Measurements from ENCODE around the gene CIDEC.
"Not testable (repeated sequence)": the region's sequence is repeated elsewhere in the genome, so short reads cannot be mapped to it uniquely, and the experiment has no call there.

CIDEC gene

GRCh38 chr3:9900965-9901415, 20.9 kb upstream of the CIDEC start:
- not testable (repeated sequence) for DNase-seq

DNA sequence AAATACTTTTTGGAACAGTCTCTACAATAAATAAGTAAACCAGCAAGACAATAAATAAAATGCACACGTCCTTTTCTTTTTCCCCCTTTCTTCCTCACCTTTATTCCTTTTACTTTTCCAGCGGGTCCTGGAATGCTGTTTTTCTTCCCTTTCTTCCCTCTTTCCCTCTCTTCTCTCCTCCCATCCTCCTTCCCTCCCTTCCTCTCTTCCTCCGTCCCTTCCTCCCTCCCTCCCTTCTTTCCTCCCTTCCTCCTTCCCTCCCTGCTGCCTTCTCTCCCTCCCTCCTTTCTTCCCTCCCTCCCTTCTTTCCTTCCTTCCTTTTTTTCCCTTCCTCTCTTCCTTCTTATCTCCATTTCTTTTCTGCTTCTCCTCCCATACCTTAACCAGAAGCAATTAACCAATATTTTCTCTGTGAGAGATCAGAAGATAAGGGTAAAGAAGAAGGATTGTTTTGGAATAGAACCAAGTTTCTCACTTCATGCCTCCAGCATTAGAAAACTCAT, 19.3 kb upstream of the CIDEC start:
- no peak for DNase-seq

- DNase-seq, result no peak
Measured at GRCh38 chr3:9898467-9899241, 18.6 kb upstream of the CIDEC start.

DNA sequence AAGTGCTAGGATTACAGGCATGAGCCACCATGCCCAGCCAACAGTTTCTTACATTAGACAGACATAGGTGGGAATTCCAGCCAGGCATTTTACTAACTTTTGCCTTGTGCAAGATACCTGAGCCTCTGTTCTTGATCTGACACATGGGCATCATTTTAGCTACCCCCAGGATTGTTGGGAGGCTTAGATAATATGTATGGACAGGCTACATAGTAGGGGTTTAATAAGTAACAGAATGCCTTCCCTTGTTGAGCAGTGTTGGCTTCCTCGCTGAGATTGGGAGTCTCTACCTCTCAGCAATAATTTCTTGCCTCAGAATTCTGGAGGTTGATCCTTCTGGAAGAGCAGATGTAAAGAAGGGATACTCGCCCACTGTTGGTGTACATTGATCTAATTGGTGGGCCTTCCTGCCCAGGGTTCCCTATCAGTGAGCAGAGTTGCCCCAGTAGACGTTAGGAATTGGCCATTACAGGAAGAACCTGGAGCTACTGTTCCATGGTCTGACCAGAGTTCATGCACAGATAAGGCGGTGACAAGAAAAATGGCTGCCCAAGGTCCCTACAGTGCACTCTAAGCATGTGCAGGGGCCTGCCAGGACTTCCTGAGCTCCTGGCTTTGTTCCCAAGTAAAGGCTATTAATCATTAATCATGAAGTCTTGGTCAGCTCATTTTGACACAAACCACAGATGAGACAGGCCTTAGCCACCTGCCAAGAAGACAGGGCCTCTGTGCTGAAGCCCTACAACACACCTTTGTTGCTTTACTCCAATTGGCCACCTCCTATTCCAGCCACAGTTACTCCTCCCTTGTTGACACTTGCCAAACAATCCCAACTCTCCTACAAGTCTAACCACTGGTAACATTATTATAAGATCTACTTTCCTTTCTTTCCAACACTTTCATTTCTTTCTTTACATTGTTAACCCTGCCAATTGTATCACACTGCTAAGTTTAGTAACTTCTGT, 17.6 kb upstream of the CIDEC start:
- DNase-seq, result no peak

DNA sequence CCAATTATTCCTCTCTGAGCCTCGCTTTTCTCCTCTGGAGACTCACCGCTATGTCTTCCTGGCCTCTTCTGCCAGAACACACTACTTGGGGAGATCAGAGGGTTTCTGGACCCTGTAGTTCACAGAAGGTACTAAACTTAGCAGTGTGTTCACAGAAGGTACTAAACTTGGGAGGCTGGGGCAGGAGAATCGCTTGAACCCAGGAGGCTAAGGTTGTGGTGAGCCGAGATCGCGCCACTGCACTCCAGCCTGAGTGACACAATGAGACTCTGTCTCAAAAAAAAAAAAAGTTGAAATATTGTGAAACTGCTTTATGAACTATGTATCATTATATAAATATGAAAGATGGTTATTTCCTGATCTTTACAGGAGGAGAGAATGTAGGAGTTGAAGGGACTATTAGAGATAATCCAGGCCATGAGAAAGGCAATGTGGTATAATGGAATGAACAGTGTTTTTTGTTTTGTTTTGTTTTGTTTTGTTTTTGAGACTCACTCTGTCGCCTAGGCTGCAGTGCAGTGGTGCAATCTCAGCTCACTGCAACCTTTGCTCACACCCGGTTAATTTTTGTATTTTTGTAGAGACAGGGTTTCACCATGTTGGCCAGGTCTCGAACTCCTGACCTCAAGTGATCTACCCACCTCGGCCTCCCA, 16.8 kb upstream of the CIDEC start:
- DNase-seq, result not testable (repeated sequence)

- DNase-seq, result not testable (repeated sequence)
Measured at GRCh38 chr3:9895715-9896114, 15.7 kb upstream of the CIDEC start.

DNA sequence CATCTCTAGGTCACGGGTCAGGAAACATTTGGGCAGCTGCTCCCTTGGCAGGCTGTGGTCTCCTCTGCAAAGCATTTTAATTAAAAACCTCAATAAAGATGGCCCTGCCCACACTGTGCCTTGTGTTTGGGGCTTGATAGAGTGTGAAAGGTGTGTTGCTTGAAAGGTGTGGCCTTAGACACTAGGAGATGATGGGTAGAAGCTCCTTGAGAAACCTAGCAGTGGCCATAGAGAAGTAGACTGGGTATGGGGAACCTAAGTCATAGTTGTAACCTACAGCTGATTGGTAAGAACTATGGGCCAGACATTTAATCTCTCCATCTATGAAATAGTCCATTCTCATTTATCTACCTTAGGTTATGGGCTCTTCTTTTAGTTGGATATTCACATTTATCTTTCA, 13.7 kb upstream of the CIDEC start:
- no peak for DNase-seq

GRCh38 chr3:9891072-9891622, 11.1 kb upstream of the CIDEC start:
- no peak for DNase-seq

- no peak for DNase-seq
Measured at GRCh38 chr3:9890249-9891071, 10.4 kb upstream of the CIDEC start, which contains the start of gene JAGN1. TSS of gene JAGN1 (plus strand) at chr3:9890610. CDS start at chr3:9890723, 113 bp downstream.

DNA sequence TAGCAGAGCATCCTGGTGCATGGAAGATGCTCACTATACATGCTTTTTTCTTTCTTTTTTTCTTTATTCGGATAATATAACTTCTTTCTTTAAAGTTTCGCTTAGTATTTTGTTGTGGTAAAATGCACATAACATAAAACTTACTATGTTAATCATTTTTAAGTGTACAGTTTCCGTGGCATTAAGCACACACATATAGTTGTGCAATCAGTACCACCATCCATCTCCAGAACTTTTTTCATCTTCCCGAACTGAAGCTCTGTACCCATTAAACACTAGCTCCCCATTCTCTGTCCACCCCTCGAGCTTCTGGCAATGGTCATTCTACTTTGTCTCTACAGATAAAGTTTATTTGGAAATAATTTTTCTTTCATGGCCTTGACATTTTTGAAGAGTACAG, 9.4 kb upstream of the CIDEC start:
- DNase-seq, result no peak

DNA sequence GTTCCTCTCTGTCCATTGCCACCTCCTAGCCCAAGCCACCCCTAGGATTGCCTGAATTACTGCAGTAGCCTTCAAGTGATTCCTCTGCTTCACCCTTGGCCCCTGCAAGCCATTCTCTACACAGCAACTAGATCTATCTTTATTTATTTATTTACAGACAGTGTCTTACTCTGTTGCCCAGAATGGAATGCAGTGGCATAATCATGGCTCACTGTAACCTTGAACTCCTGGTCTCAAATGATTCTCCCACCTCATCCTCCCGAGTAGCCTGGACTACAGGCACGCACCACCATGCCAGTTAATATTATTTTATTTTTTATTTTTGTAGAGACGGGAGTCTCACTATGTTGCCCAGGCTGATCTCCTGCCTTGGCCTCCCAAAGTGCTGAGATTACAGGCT, 8.5 kb upstream of the CIDEC start:
- DNase-seq, result no peak

GRCh38 chr3:9887480-9887879, 7.4 kb upstream of the CIDEC start:
- no peak for DNase-seq

DNA sequence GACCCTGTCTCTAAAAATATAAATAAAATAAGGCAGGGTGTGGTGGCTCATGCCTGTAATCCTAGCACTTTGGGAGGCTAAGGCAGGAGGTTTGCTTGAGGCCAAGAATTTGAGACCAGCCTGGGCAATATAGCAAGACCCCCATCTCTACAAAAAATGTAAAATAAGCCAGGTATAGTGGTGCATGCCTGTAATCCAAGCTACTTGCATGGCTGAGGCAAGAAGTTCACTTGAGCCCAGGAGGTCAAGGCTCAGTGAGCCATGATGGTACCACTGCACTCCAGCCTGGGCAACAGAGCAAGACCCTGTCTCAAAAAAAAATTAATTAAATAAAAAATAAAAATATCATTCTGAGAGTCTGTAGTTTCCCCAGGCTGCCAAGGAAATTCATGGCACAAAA, 6.3 kb upstream of the CIDEC start:
- no peak for DNase-seq

DNA sequence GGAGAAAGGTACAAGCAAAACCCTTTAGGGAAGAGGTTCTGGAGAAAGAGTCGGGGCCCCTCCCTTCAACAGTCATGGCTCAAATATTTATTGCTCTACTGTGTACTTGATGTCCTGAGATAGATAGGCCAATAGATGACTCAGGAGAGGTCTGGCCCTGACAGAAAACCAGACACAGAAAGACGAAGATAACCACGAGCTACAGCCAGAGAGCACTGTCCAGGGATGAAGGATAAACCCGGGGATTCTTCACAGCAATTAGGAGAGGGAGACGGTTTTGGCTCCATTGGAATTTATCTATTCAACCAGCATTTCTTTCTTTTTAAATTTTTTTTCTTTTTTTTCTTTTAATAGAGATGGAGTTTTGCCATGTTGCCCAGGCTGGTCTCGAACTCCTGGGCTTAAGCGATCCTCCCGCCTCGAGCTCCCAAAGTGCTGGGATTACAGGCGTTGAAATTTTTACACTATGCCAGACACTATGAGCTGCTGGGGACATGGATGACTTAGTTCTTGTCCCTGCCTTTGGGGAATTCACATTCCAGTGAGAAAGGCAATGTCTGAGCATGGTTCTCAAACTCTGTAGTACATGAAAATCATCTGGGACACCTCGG, 4.6 kb upstream of the CIDEC start:
- DNase-seq, result no peak

DNA sequence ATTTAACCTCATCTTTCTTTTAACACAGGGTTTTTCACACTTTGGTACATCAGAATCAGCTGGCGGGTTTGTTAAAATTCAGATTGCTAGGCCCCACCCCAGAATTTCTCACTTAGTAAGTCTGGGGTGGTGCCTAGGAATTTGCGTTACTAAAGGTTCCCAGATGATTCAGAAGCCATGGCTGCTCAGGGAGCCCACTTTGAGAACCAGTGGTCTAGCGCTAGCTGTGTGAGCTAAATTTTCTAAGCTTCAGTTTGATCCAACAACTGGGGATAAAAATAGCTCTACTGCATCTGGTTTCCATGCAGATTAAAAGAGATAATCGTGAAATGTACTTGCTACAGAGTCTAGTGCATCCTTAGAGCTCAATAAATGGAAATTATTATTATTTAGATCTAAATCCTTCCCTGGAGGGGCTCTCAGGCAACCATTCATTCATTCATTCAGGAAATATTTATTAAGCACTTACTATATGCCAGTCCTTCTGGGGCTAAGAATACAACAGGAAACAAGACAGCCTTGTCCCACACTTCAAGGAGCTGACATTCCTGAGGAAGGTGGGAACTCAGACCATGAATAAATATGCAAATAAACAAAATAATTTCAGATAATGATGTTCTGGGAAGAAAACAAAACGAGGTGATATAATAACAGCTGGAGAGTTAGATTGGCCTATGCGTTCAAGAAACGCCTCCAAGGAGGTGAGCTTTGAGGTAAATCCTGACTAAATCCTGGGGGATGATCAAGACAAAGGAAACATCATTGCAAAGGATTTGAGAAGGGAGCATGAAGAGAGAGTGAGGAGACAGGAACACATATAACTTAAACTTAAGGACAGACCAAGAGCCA, 3.9 kb upstream of the CIDEC start:
- DNase-seq, result no peak

DNA sequence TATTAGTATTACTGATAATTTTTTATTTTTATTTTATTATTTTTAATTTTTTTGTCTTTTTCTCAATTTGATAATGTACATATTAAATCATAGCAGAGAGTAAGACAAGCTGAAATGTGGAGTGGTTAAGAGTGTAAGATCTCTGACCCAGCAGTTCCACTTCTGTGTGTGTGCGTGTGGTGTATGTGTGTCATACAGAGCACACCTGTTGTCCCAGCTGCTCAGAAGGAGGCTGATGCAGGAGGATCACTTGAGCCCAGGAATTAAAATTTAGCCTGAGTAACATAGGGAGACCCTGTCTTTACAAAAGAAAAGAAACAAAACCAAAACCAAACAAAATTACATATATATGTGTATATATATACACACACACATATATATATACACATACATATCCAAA, 1.4 kb upstream of the CIDEC start:
- no peak for DNase-seq

DNA sequence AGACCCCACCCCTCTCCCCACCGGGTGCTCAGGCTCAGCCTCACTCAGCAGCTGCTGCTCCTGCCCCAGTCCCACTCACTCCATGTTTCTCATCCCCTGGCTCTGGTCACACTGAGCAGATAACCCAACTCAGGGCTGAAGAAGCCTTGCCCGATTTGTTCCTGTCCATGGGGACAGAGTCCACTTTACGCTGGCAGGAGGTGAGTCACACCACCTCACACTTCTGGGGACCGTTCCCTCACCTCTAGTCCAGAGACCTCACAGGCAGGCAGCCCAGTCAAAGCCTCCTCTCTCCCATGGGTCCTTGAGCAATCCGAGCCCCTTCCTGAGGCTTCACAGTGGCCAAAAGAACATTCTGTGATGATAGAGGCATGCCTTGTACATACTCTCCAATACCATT, 1.4 kb downstream of the CIDEC start:
- DNase-seq, result no peak

GRCh38 chr3:9876991-9877390, 3.1 kb downstream of the CIDEC start:
- DNase-seq, result no peak

- DNase-seq, result not testable (repeated sequence)
Measured at GRCh38 chr3:9876255-9876654, 3.8 kb downstream of the CIDEC start.

- no peak for DNase-seq
Measured at GRCh38 chr3:9875448-9875847, 4.6 kb downstream of the CIDEC start.
